NK-92 (cell line): ENCODE data around the gene ABCA3.

ENCODE experiments used
- DNase-seq: peaks from one replicate; lab custom pipeline; 2025; ENCODE audit not compliant: unreplicated experiment; lab: John Stamatoyannopoulos, UW

The ABCA3 gene

GRCh38 chr16:2237102-2237482 lies 103.4 kb downstream of the ABCA3 start:
- DNase-seq: no peak

GRCh38 chr16:2236337-2237101 lies 104.0 kb downstream of the ABCA3 start, which contains the start of gene DNASE1L2:
Gene DNASE1L2 (plus strand): TSS chr16:2236444. CDS start chr16:2236817, 373 bp downstream.
- no peak for DNase-seq

GRCh38 chr16:2235695-2236336 lies 104.7 kb downstream of the ABCA3 start:
- no peak for DNase-seq

- no peak for DNase-seq
Observed at GRCh38 chr16:2235234-2235651, 105.3 kb downstream of the ABCA3 start.

GRCh38 chr16:2234813-2235170 lies 105.7 kb downstream of the ABCA3 start:
- no peak for DNase-seq

- no peak for DNase-seq
Observed at GRCh38 chr16:2233872-2234812, 106.4 kb downstream of the ABCA3 start.

GRCh38 chr16:2233046-2233775 lies 107.3 kb downstream of the ABCA3 start:
- DNase-seq: no peak

GRCh38 chr16:2232094-2232990 lies 108.2 kb downstream of the ABCA3 start:
- DNase-seq: no peak

GRCh38 chr16:2231016-2231931 lies 109.3 kb downstream of the ABCA3 start:
- DNase-seq: no peak

GRCh38 chr16:2230376-2230775 lies 110.2 kb downstream of the ABCA3 start:
- DNase-seq: no peak

- no peak for DNase-seq
Observed at GRCh38 chr16:2229632-2230250, 110.8 kb downstream of the ABCA3 start.

- DNase-seq: no peak
Observed at GRCh38 chr16:2229091-2229490, 111.4 kb downstream of the ABCA3 start.

- no peak for DNase-seq
Observed at GRCh38 chr16:2228161-2228824, 112.2 kb downstream of the ABCA3 start.

- no peak for DNase-seq
Observed at GRCh38 chr16:2226918-2227317, 113.6 kb downstream of the ABCA3 start.

- no peak for DNase-seq
Observed at GRCh38 chr16:2226245-2226793, 114.2 kb downstream of the ABCA3 start.
